Measurements from ENCODE around the gene PDE10A. TPM values are rescaled to one million over a fixed set of nuclear protein-coding genes. Genes with fewer than 3 reads are reported as not detected.
"Not testable (repeated sequence)": the region's sequence is repeated elsewhere in the genome, so short reads cannot be mapped to it uniquely, and the experiment has no call there.

PDE10A gene
- polyA plus RNA-seq, 1 donor: 24.4 TPM

GRCh38 chr6:165588515-165588914 lies 74.5 kb downstream of the PDE10A start:
- no peak for DNase-seq

- DNase-seq: no peak
These were observed 75.8 kb downstream of the PDE10A start for GRCh38 chr6:165587206-165587605.

GRCh38 chr6:165586706-165587105 lies 76.3 kb downstream of the PDE10A start:
- DNase-seq: no peak

GRCh38 chr6:165585060-165585459 lies 78.0 kb downstream of the PDE10A start:
- no peak for DNase-seq

GRCh38 chr6:165584541-165584940 lies 78.5 kb downstream of the PDE10A start:
- DNase-seq: no peak

GRCh38 chr6:165581678-165582077 lies 81.4 kb downstream of the PDE10A start:
- DNase-seq: no peak

- DNase-seq: no peak
These were observed 82.9 kb downstream of the PDE10A start for GRCh38 chr6:165580136-165580535.

GRCh38 chr6:165579151-165579550 lies 83.9 kb downstream of the PDE10A start:
- no peak for DNase-seq

- no peak for DNase-seq
These were observed 85.5 kb downstream of the PDE10A start for GRCh38 chr6:165577556-165577955.

- no peak for DNase-seq
These were observed 87.9 kb downstream of the PDE10A start for GRCh38 chr6:165575158-165575549.

GRCh38 chr6:165574220-165575157 lies 88.6 kb downstream of the PDE10A start:
- DNase-seq: no peak

GRCh38 chr6:165573671-165574070 lies 89.4 kb downstream of the PDE10A start:
- peak; percentile 46 for DNase-seq

- DNase-seq: no peak
These were observed 91.3 kb downstream of the PDE10A start for GRCh38 chr6:165571721-165572132.

GRCh38 chr6:165571068-165571682 lies 91.9 kb downstream of the PDE10A start:
- DNase-seq: no peak

GRCh38 chr6:165568326-165568725 lies 94.7 kb downstream of the PDE10A start:
- no peak for DNase-seq

- DNase-seq: no peak
These were observed 96.8 kb downstream of the PDE10A start for GRCh38 chr6:165566088-165566828.

GRCh38 chr6:165562421-165563090 lies 100.5 kb downstream of the PDE10A start:
- DNase-seq: no peak

GRCh38 chr6:165559632-165560031 lies 103.4 kb downstream of the PDE10A start:
- no peak for DNase-seq

- DNase-seq: not testable (repeated sequence)
These were observed 104.9 kb downstream of the PDE10A start for GRCh38 chr6:165558097-165558496.

- DNase-seq: no peak
These were observed 105.4 kb downstream of the PDE10A start for GRCh38 chr6:165557674-165558073.

GRCh38 chr6:165556116-165556843 lies 106.8 kb downstream of the PDE10A start:
- no peak for DNase-seq
